LNCaP clone FGC (cell line): ENCODE measurements around the gene IGF2R.

ENCODE experiments used
- DNase-seq: peaks from one replicate; pipeline ENCODE4 v3.0.0-alpha.2; 2011; ENCODE audit warnings: low read depth
- H3K4me3 ChIP-seq: 2 replicates; pipeline ENCODE4 v1.5.1; 2011; ENCODE audit warnings: mild to moderate bottlenecking, low read depth, low read length, control low read depth
- TF ChIP-seq, protein P1 (sequence below): IDR thresholded peaks from 2 replicates; pipeline ENCODE4 v1.5.1; 2012; ENCODE audit warnings: mild to moderate bottlenecking; ENCODE audit not compliant: control insufficient read depth, insufficient read depth; ENCODE audit errors: extremely low read depth

The IGF2R gene

DNA sequence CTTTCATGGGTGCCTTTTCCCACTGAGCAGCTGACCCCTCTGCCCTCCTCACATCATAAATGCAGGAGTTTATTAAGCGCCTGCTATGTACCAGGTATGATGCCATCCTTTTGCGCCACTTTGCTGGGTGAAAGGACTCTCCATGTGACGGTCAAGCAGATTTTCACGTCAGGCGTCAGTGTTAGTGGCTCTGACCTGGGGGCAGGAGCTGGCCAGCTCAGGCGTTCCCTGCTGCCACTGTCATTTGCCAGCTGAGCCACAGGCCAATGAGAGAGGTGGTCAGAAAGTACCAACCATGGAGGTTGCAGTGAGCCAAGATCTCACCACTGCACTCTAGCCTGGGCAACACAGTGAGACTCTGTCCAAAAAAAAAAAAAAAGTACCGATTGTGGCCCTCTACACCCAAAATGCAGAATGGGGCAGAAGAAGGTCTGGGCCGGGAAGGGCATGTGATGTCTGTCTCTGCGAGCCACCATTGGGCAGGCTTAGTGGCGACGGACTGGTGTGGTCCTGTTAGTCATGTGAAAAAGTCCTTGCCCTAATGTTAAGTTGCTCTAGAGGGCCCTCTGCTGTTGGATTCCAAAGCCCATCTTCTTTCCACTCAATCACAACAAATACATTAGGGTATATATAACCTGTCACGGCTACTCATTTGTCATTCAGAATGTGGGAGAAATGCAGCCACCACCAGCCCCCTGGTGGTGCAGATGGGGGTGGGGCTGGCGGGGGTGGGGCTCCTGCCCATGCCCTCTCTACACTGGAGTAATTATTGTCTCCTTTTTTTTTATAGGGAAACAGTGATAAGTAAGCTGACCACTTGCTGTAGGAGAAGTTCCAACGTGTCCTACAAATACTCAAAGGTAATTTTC lies 134.3 kb downstream of the IGF2R start:
- DNase-seq: no peak
- TF ChIP-seq, protein P1, sequence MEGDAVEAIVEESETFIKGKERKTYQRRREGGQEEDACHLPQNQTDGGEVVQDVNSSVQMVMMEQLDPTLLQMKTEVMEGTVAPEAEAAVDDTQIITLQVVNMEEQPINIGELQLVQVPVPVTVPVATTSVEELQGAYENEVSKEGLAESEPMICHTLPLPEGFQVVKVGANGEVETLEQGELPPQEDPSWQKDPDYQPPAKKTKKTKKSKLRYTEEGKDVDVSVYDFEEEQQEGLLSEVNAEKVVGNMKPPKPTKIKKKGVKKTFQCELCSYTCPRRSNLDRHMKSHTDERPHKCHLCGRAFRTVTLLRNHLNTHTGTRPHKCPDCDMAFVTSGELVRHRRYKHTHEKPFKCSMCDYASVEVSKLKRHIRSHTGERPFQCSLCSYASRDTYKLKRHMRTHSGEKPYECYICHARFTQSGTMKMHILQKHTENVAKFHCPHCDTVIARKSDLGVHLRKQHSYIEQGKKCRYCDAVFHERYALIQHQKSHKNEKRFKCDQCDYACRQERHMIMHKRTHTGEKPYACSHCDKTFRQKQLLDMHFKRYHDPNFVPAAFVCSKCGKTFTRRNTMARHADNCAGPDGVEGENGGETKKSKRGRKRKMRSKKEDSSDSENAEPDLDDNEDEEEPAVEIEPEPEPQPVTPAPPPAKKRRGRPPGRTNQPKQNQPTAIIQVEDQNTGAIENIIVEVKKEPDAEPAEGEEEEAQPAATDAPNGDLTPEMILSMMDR: peak; percentile 43
- H3K4me3 ChIP-seq: no peak overlapping the region

DNA sequence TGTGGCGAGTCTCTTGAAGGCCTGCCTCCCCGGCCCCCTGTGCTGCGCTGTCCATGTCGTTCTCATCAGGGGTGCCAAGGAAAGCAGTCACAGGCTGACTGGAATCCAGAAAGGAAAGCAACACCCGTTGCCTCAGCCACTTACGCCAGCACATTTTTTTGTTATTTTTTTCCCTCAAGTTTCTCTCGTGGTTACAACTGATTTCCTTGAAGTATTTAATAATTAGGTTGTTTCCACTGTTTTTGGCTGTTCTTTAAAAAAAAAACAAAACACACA lies 134.9 kb downstream of the IGF2R start:
- TF ChIP-seq, protein P1: no peak
- no peak for DNase-seq
- H3K4me3 ChIP-seq: no peak overlapping the region

DNA sequence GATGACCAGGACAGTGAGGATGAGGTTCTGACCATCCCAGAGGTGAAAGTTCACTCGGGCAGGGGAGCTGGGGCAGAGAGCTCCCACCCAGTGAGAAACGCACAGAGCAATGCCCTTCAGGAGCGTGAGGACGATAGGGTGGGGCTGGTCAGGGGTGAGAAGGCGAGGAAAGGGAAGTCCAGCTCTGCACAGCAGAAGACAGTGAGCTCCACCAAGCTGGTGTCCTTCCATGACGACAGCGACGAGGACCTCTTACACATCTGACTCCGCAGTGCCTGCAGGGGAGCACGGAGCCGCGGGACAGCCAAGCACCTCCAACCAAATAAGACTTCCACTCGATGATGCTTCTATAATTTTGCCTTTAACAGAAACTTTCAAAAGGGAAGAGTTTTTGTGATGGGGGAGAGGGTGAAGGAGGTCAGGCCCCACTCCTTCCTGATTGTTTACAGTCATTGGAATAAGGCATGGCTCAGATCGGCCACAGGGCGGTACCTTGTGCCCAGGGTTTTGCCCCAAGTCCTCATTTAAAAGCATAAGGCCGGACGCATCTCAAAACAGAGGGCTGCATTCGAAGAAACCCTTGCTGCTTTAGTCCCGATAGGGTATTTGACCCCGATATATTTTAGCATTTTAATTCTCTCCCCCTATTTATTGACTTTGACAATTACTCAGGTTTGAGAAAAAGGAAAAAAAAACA lies 136.1 kb downstream of the IGF2R start:
- TF ChIP-seq, protein P1: no peak
- no peak overlapping the region for H3K4me3 ChIP-seq
- DNase-seq: no peak

DNA sequence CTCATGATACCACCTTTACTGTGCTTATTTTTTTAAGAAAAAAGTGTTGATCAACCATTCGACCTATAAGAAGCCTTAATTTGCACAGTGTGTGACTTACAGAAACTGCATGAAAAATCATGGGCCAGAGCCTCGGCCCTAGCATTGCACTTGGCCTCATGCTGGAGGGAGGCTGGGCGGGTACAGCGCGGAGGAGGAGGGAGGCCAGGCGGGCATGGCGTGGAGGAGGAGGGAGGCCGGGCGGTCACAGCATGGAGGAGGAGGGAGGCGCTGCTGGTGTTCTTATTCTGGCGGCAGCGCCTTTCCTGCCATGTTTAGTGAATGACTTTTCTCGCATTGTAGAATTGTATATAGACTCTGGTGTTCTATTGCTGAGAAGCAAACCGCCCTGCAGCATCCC lies 137.1 kb downstream of the IGF2R start:
- H3K4me3 ChIP-seq: no peak overlapping the region
- no peak for DNase-seq
- TF ChIP-seq, protein P1: no peak

DNA sequence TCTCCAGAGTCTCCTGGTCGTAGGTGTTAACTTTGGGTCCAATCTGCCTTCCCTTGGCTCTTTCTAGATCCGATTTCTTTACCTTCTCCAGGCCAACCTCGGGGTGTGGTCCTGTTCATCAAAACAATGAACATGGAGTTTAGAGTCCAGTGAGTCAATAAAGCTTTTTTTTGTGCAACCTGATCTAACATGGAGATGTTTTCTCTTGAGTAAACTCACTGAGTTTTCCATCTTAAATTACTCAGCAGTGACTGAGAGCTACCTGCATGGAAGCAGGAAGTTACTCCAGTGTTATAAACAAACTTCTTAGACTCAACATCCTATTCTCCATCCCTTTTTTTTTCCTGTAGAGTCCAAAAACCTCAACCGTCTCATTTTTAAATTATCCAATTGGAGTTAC lies 137.8 kb downstream of the IGF2R start:
- TF ChIP-seq, protein P1: no peak
- no peak overlapping the region for H3K4me3 ChIP-seq
- no peak for DNase-seq

DNA sequence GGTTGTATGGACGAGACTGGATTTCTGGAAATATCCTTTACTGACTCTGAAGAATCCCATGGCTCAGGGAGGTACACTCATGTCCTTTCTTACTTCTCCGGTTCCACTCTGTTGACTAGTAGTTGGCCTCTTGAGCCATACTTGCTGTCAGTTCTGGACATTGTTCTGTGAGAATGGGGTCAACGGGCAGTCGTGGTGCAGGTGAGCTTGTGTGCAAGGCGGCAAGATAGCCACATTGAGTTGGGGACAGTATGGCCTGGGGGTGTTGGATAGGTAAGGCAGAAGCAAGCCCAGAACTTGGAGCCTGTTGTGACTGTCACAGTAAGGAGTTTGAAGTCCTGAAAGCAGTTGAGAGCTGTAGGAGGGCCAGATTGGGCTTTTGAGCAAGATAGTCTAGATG lies 139.2 kb downstream of the IGF2R start:
- no peak for DNase-seq
- H3K4me3 ChIP-seq: no peak overlapping the region
- TF ChIP-seq, protein P1: no peak

DNA sequence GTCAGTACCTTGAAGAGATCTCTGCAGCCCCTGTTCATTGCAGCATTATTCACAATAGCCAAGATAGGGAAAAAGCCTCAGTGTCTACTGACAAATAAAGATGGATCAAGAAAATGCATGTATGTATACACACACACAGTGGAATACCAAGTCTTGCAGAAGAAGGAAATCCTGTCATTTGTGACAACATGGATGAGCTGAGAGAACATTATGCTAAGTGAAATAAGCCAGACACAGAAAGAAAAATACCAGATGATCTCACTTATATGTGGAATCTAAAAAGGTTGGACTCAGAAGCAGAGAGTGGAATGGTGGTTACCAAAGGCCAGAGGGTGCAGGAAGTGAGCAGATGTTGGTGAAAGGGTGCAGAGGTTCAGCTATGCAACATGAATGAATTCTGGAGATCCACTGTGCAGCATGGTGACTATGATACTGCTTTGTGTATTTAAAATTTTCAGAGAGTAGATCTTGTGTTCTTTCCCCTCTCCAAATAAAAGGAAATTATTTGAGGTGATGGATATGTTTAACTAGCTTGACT lies 141.8 kb downstream of the IGF2R start:
- no peak for DNase-seq
- TF ChIP-seq, protein P1: no peak

More for the DNA sequence above, 141.8 kb downstream of the IGF2R start:
- no peak overlapping the region for H3K4me3 ChIP-seq
